Measurements from ENCODE around the gene HIVEP2. TPM values are rescaled to one million over a fixed set of nuclear protein-coding genes. Genes with fewer than 3 reads are reported as not detected.

HIVEP2 gene
- total RNA-seq, 1 experiment from 2014 or later, result 3.0 TPM

GRCh38 chr6:142887517-142887916 lies 57.5 kb downstream of the HIVEP2 start:
- no peak for DNase-seq
- Histone ChIP-seq H3K36me3 (ENCODE audit: insufficient read depth, low read length) (no peaks in the 10 kb centered on the region), H3K27ac (ENCODE audit: low read length) (no peak overlapping the region), H3K27me3 (ENCODE audit: low read length) (no peaks in the 10 kb centered on the region), H3K9me3 (ENCODE audit: low read length) (no peaks in the 10 kb centered on the region), H3K9ac (ENCODE audit: low read length) (no peak overlapping the region), H4K20me1 (ENCODE audit: insufficient read depth, low read depth, low read length) (no peaks in the 10 kb centered on the region), H3K4me3 (ENCODE audit: low read length) (no peak overlapping the region), H3K9me2 (replicated peaks; ENCODE audit: insufficient read depth, low read length) (no peaks in the 10 kb centered on the region), H3K79me2 (ENCODE audit: low read length) (no peaks in the 10 kb centered on the region), H3K4me2 (ENCODE audit: low read depth, low read length, poor library complexity, severe bottlenecking) (no peak overlapping the region), H3K4me1 (ENCODE audit: low read length) (peaks cover 10% of the 10 kb centered on the region; the same call in 1 of the 2 replicates), H2AFZ (ENCODE audit: low read length) (0 out of 2 replicates have a peak overlapping the region, but pooled peaks have one; percentile 5)

GRCh38 chr6:142886431-142887170 lies 58.4 kb downstream of the HIVEP2 start:
- no peak overlapping the region for H3K27ac ChIP-seq (ENCODE audit: low read length)
- no peaks in the 10 kb centered on the region for H3K36me3 ChIP-seq (ENCODE audit: insufficient read depth, low read length)
- H4K20me1 ChIP-seq (ENCODE audit: insufficient read depth, low read depth, low read length), result no peaks in the 10 kb centered on the region
- H2AFZ ChIP-seq (ENCODE audit: low read length), result 0 out of 2 replicates have a peak overlapping the region, but pooled peaks have one; percentile 5
- H3K4me3 ChIP-seq (ENCODE audit: low read length), result no peak overlapping the region
- H3K27me3 ChIP-seq (ENCODE audit: low read length), result no peaks in the 10 kb centered on the region
- H3K9ac ChIP-seq (ENCODE audit: low read length), result no peak overlapping the region
- no peaks in the 10 kb centered on the region for H3K79me2 ChIP-seq (ENCODE audit: low read length)
- no peak overlapping the region for H3K4me2 ChIP-seq (ENCODE audit: low read depth, low read length, poor library complexity, severe bottlenecking)
- peak; percentile 53 for DNase-seq
- no peaks in the 10 kb centered on the region for H3K9me2 ChIP-seq (replicated peaks; ENCODE audit: insufficient read depth, low read length)
- peaks cover 10% of the 10 kb centered on the region; the same call in 1 of the 2 replicates for H3K4me1 ChIP-seq (ENCODE audit: low read length)
- H3K9me3 ChIP-seq (ENCODE audit: low read length), result no peaks in the 10 kb centered on the region

GRCh38 chr6:142885182-142885867 lies 59.7 kb downstream of the HIVEP2 start:
- no peaks in the 10 kb centered on the region for H3K79me2 ChIP-seq (ENCODE audit: low read length)

GRCh38 chr6:142884214-142885035 lies 60.6 kb downstream of the HIVEP2 start:
- H3K79me2 ChIP-seq (ENCODE audit: low read length), result no peaks in the 10 kb centered on the region
- no peak for DNase-seq

More at GRCh38 chr6:142885182-142885867, 59.7 kb downstream of the HIVEP2 start:
- Histone ChIP-seq H3K4me3 (ENCODE audit: low read length) (no peak overlapping the region), H3K27me3 (ENCODE audit: low read length) (no peaks in the 10 kb centered on the region), H3K9ac (ENCODE audit: low read length) (no peak overlapping the region), H3K9me3 (ENCODE audit: low read length) (no peaks in the 10 kb centered on the region), H3K4me1 (ENCODE audit: low read length) (peaks cover 10% of the 10 kb centered on the region; the same call in 1 of the 2 replicates), H2AFZ (ENCODE audit: low read length) (no peak overlapping the region), H3K9me2 (replicated peaks; ENCODE audit: insufficient read depth, low read length) (no peaks in the 10 kb centered on the region), H4K20me1 (ENCODE audit: insufficient read depth, low read depth, low read length) (no peaks in the 10 kb centered on the region), H3K4me2 (ENCODE audit: low read depth, low read length, poor library complexity, severe bottlenecking) (no peak overlapping the region), H3K27ac (ENCODE audit: low read length) (no peak overlapping the region), H3K36me3 (ENCODE audit: insufficient read depth, low read length) (no peaks in the 10 kb centered on the region)
- DNase-seq, result no peak

GRCh38 chr6:142883011-142883410 lies 62.0 kb downstream of the HIVEP2 start:
- Histone ChIP-seq H3K27me3 (ENCODE audit: low read length) (no peaks in the 10 kb centered on the region), H3K9me2 (replicated peaks; ENCODE audit: insufficient read depth, low read length) (no peaks in the 10 kb centered on the region), H3K9ac (ENCODE audit: low read length) (no peak overlapping the region), H3K9me3 (ENCODE audit: low read length) (no peaks in the 10 kb centered on the region), H3K4me2 (ENCODE audit: low read depth, low read length, poor library complexity, severe bottlenecking) (no peak overlapping the region), H2AFZ (ENCODE audit: low read length) (no peak overlapping the region), H3K4me3 (ENCODE audit: low read length) (no peak overlapping the region), H3K79me2 (ENCODE audit: low read length) (no peaks in the 10 kb centered on the region), H4K20me1 (ENCODE audit: insufficient read depth, low read depth, low read length) (no peaks in the 10 kb centered on the region), H3K36me3 (ENCODE audit: insufficient read depth, low read length) (no peaks in the 10 kb centered on the region), H3K27ac (ENCODE audit: low read length) (no peak overlapping the region), H3K4me1 (ENCODE audit: low read length) (peaks cover 10% of the 10 kb centered on the region; the same call in 1 of the 2 replicates)
- DNase-seq, result no peak

More at GRCh38 chr6:142884214-142885035, 60.6 kb downstream of the HIVEP2 start:
- Histone ChIP-seq H3K4me1 (ENCODE audit: low read length) (peaks cover 10% of the 10 kb centered on the region; the same call in 1 of the 2 replicates), H3K4me2 (ENCODE audit: low read depth, low read length, poor library complexity, severe bottlenecking) (no peak overlapping the region), H3K9me2 (replicated peaks; ENCODE audit: insufficient read depth, low read length) (no peaks in the 10 kb centered on the region), H3K9me3 (ENCODE audit: low read length) (no peaks in the 10 kb centered on the region), H4K20me1 (ENCODE audit: insufficient read depth, low read depth, low read length) (no peaks in the 10 kb centered on the region), H3K27ac (ENCODE audit: low read length) (no peak overlapping the region), H3K27me3 (ENCODE audit: low read length) (no peaks in the 10 kb centered on the region), H2AFZ (ENCODE audit: low read length) (no peak overlapping the region), H3K36me3 (ENCODE audit: insufficient read depth, low read length) (no peaks in the 10 kb centered on the region), H3K4me3 (ENCODE audit: low read length) (no peak overlapping the region), H3K9ac (ENCODE audit: low read length) (no peak overlapping the region)

GRCh38 chr6:142881761-142882160 lies 63.2 kb downstream of the HIVEP2 start:
- no peak overlapping the region for H3K4me3 ChIP-seq (ENCODE audit: low read length)
- no peak overlapping the region for H3K9ac ChIP-seq (ENCODE audit: low read length)
- H3K4me2 ChIP-seq (ENCODE audit: low read depth, low read length, poor library complexity, severe bottlenecking), result no peak overlapping the region
- H3K9me3 ChIP-seq (ENCODE audit: low read length), result no peaks in the 10 kb centered on the region
- DNase-seq, result no peak
- H2AFZ ChIP-seq (ENCODE audit: low read length), result no peak overlapping the region
- no peak overlapping the region for H3K27ac ChIP-seq (ENCODE audit: low read length)
- peaks cover 7% of the 10 kb centered on the region; the same call in 1 of the 2 replicates for H3K4me1 ChIP-seq (ENCODE audit: low read length)
- no peaks in the 10 kb centered on the region for H3K79me2 ChIP-seq (ENCODE audit: low read length)
- H3K27me3 ChIP-seq (ENCODE audit: low read length), result no peaks in the 10 kb centered on the region
- no peaks in the 10 kb centered on the region for H3K36me3 ChIP-seq (ENCODE audit: insufficient read depth, low read length)
- no peaks in the 10 kb centered on the region for H3K9me2 ChIP-seq (replicated peaks; ENCODE audit: insufficient read depth, low read length)
- no peaks in the 10 kb centered on the region for H4K20me1 ChIP-seq (ENCODE audit: insufficient read depth, low read depth, low read length)

GRCh38 chr6:142881290-142881689 lies 63.7 kb downstream of the HIVEP2 start:
- Histone ChIP-seq H3K4me3 (ENCODE audit: low read length) (no peak overlapping the region), H3K36me3 (ENCODE audit: insufficient read depth, low read length) (no peaks in the 10 kb centered on the region), H3K27ac (ENCODE audit: low read length) (no peak overlapping the region), H3K4me1 (ENCODE audit: low read length) (peaks cover 7% of the 10 kb centered on the region; the same call in 1 of the 2 replicates), H3K79me2 (ENCODE audit: low read length) (no peaks in the 10 kb centered on the region), H3K9ac (ENCODE audit: low read length) (no peak overlapping the region), H3K27me3 (ENCODE audit: low read length) (no peaks in the 10 kb centered on the region), H3K9me3 (ENCODE audit: low read length) (no peaks in the 10 kb centered on the region), H2AFZ (ENCODE audit: low read length) (no peak overlapping the region), H4K20me1 (ENCODE audit: insufficient read depth, low read depth, low read length) (no peaks in the 10 kb centered on the region), H3K9me2 (replicated peaks; ENCODE audit: insufficient read depth, low read length) (no peaks in the 10 kb centered on the region), H3K4me2 (ENCODE audit: low read depth, low read length, poor library complexity, severe bottlenecking) (no peak overlapping the region)
- DNase-seq, result no peak
